GM21381 (cell line): ENCODE data around the gene CRIM1.

Experiments
- ATAC-seq: cut with Tn5 transposase; IDR thresholded peaks from one replicate; pipeline ENCODE4 v1.9.1; 2021; ENCODE audit warnings: mild to moderate bottlenecking, moderate library complexity; ENCODE audit not compliant: unreplicated experiment

CRIM1 gene

DNA sequence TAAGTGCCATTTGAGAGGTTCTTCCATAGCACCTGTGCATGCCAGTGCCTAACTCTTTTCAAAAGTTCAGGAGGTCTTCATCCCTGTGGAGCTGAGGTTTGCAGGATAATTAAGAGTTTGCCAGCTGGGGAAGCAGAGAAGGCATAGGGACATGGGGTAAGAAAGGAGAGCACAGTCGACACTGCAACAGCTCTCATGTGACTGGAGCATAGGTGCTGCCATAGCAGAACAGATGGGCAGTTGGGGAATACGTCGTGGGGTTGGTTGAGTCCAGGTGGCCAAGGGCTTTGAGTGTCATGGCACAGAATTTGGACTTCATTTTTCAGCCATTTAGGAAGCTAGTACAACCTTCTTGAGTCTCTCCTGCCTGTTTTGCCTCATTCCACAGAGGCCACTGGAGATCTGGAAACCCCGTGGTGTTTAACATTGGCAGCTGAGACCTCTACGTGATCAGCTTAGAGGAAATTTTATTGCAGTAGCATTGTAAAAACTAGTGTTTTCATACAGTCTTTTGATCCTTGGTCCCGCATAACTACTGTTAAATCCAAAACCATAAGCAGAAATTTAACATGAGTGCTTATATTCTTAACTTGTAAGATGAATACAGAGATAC is 65.1 kb downstream of the CRIM1 start:
- ATAC-seq: no peak

DNA sequence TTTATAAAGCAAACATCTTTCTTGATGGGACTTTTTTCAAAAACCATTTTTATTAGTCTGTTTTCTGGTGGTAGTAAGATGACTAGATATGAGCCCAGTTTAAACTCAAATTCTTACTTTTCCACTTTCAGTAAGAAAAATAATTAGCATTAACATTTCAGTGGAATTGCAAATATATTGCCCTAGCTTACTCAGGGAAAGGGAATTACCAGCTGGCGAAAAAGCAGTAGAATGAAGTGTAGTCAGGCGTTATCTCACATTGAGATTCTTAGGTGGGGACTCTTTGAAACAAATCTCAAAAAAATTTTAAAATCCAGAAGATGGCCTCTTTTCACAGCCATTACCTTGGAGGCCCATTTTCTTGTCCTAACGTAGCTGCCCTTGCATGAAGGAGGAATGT is 65.8 kb downstream of the CRIM1 start:
- no peak for ATAC-seq

DNA sequence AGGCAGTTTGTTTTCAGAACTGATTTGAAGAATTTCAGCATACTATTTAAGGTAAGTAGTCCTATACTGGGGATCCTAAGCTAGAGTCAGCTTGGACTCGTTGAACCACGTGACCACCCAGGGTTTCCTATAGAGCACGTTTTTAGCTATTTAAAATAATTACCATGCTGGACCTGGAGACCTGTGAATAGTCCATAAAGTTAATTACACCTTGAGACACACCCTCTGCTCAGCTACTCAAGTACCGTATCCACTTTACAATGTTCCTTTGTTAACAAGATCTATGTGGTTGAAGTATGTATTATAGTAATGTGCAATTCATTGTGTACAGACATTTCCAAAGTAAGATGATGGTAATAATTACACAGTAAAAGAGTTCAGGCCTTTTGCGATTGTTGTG is 67.6 kb downstream of the CRIM1 start:
- ATAC-seq: no peak

DNA sequence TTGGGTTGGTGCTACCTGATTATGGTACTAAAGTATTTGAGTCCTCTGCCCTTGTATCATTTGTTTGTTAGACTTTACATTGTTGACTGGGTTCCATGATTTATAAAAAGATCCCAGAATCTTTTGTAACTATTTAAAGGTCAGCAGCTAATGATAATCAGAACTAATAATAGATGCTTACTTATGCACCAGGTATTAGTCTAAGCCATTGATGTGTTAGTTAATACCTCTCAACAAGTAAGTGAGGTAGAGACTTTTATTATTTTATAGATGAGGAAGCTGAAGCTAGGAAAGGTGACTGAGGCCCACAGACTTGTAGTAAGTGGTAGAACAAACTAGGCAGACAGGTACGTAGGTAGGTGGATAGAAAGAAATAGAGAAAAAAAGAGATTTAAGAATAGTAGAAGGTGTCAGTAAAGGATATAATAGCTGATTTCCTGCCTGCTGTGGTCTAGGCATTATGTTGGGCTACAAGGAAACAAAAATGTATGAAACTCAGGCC is 68.1 kb downstream of the CRIM1 start:
- ATAC-seq: no peak

DNA sequence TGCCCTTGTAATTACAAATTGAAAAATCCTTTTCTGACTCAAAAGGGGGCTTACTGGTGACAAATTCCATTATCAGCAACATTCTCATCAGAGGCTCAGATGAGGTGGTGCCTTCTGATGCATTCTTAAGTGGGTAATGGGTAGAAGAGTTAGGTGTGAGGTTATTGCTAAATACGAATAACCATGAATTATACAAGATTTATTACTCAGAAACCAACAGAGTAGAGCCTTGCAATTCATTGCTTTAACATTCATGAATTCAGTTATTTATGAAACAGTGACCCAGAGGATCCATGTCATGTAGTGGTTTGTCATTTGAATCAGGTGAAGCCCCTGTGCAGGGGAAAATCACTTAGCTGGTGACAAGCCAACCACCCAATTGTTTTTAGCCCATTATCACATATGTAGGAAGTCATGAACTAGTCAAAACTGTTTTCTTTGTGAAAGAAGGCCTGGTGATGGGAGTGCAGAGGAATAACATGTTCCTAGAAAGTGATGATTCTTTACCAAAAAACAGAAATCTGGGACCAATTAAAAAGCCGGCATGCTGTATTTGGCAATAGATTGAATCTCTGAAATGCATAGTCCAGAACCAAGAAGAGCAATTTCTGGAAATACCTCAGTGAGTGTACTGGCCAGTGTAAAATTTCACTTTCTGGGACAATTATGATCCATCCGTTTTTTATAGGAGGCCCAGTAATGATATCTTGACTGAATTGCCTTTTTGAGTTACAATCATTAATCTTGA is 70.2 kb downstream of the CRIM1 start:
- no peak for ATAC-seq

DNA sequence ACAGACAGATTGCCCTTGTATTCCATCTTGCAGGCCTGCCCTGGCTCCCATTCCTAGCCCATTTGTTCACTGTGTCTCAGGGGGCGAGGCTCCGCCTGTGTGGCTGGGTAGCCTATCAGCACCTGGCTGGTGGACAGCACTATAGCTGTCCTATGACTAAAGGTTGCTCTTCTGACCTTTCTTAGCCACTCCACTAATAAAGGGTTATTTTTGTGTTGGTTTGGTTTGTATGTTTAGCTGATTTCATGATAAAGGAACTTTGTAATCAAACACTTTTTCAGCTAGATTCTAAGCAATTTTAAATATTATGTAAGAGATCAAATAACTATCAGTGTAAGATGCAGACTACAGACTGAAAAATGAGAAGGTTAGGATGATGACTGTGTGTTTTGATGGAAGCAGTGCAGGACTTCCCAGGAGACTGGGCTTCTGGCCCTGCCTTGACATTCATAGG is 72.2 kb downstream of the CRIM1 start:
- no peak for ATAC-seq

DNA sequence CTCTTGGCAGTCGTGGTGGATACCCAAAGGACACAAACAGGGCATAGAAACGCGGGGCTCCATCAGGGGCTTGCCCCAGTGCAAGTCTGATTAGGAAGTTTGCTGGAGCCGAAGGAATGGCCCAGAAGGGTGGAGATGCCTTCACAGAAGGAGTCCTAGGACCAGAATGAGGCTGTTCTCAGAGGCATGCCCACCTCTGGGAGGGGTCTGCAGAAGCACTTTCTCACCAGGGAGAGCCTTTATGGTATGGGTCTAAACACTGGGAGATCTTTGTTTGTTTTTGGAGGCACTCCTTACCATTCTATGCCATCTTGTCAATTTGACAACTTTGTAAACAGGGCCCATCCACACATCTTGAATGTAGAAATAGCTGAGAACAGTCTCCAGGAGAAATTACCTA is 75.0 kb downstream of the CRIM1 start:
- ATAC-seq: no peak

DNA sequence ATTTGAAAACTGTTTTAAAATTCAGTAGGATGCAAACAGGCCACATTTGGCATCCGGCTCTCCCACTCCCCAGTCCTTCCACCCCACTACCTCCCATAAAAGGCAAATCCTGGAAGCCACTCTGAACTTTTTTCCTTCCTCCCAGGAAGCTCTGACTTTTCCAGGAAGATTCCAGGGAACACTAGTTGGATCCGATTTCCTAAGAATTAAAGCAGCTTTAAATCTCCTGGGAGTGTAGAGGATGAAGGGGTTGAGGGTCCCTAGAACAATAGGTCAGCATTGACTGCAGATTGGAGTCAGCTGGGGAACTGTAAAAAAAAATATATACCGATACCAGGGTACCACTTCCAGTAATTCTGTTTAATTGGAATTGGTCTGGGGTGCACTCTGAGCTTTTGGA is 76.9 kb downstream of the CRIM1 start:
- no peak for ATAC-seq

DNA sequence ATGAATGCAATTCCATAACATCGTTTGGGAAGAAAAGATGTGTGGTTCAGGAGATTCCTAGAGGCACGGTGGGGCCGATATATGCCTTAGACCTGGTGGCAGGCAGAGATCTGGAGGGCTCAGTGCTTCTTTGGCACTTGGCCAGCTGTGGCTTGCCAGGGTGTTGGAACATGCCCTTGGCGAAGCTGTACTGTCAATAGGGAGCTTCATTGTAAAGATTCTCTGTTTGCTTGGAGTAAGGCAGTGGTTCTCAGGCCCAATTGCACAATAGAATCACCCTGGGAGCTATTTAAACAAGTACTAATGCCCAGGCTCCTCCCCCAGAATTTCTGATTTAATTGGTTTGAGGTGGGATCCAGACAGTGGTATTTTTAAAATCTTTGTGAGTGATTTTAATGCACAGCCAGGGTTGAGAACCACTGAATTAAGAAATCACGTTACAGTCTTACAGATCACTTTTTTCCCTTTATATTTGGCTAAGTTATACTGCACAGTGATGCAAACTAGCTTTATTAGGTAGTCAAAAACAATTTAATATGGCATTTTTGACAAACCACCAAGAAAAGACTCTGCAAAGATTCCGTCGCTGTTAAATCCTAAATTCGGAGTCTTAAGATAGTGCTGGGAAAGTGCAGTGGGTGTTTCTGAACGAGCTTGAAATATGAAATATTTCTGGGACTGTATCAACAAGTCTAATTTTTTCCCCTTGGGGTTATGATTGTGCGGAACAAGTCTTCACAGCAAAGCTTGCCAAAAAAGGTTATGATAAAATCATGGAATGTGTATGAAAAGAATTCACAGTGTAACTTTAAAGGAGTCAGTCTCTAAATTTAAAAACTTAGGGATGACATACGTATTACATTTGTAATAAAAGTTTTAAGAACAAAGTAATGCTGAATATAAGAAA is 78.0 kb downstream of the CRIM1 start:
- ATAC-seq: no peak

DNA sequence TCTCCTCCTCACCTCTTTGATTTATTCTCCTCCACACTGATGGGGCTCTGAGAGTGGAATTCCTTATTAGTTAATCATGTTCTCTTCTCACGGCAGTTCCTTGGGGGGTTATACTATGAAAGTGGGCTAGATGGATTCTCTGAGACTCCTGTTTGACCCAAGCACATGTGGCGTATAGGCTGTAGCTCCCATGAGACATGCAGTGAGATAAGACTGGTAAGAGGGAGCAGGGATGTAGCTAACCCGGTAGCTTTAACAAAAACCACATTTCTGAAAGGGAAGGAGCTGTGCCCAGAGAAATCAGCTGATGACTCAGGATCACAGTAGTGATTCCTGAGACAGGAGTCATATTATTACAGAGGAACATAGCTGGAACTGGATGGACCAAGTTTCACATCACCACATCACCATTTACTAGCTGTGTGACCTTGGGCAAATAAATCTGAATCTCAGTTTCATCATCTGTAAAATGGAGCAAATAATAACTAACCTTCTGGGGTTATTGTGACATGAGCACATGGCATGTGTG is 82.9 kb downstream of the CRIM1 start:
- ATAC-seq: no peak

DNA sequence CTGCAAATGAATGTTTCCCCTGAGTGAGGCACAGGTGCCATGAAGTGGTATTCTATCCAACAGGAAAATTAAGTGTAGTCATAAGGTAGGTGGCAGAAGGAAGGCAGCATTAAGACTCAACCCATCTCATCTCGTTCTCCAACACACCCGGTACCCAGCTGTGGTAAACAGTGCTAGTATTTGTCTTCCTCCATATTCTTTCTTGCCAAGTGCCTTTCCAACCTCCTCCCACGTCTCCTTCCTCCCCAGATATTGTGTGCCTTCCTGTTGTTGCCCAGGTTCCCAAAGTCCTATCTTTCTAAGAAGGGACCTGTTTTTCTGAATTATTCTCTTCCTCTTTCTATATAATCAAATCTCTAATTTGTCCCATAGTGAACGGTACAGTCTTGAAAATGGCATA is 83.5 kb downstream of the CRIM1 start:
- ATAC-seq: no peak

DNA sequence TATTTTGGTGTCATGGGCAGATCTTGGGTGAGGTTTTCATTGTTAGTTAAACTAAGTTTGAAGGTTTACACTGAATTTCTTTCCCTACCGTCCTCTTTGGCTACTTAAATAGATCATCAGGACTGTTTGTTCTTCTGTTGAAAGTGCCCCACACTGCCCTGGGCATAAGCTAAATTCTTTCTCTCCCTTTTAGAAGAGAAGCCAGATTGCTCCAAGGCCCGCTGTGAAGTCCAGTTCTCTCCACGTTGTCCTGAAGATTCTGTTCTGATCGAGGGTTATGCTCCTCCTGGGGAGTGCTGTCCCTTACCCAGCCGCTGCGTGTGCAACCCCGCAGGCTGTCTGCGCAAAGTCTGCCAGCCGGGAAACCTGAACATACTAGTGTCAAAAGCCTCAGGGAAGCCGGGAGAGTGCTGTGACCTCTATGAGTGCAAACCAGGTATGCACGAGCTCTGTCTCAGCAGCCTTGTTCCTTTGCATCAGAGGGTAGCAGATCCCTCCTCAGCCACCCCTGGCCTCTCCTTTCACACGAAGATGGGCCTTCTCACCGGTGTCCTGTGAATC is 85.6 kb downstream of the CRIM1 start:
- no peak for ATAC-seq

DNA sequence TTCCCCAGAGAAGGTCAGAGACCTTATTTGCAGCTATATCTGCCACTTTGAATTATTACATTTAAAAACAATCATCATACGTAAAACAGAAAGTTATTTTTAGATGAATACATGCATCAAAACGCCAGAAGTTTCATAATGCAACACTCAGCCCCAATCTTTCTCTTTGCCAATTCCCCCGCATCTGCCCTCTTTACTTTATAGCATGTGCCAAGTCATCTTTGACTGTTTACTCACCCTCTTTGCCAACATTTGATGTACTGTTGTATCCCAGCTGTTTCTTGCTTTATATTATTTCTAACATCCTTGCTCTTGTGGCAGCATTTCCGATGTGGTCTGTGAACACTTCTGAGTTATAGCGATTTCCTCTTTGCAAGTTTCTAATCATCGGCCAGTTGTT is 86.2 kb downstream of the CRIM1 start:
- ATAC-seq: no peak

DNA sequence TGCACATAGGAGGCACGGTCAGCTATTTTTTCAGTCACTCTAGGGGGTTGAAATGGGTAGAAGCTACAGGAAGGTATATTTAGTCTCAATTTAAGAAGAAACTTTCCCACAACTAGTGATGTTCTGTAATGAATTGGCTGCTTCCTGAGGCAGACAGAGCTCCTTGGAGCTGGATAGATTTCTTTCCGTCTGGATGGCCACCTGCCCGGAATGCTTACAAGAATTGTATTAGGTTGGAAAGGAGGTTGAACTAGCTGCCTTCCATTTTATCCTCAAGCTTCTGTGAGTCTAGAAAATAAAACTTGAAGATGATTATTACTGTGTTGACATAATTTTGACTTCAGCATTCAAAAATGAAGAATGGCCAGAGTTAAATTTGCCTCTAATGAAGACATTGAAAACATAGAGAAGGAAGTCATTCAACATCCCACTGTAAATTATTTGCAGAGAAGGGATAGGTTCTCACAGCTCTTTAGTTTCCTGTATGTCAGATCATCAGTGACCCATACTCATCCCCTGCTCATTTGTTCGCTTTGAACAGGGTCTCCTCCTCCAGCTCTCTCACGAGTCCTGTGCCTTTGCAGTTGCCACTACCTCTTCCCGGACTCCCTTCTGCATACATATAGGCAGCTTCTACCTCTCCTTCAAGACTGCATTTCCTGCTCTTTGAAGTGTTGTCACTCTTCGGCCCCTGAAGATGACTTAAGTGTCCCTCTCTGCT is 88.8 kb downstream of the CRIM1 start:
- ATAC-seq: no peak

DNA sequence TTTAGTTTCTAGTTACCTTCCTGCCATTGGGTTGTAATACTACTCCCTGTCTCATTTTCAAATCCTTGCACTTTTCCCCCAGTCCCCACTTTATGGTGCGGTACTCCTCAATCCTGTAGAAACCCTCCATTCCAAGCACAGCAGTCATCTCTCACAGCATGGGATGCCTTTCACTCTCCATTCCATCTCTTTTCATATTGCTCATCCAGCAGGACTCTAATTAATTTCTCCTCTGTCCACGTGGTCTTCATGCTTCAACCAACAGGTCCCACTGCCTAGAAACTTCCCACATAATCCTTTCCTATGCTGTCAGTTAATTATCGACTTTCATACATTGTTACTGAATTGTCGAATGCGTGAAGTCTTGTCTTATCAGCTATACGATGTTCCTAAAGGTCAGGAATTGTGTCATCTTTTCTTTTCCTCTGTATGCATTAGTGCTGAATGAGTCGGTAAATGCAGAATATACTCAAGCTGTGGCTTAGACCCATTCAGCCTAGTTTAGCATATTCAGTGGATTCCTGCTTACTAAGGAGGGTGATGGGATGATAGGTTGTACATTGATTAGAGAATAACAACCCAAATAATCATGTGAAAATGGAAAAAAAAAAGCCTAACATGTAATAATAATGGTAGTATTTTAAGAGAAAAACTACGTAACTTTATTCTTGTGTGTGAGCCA is 89.7 kb downstream of the CRIM1 start:
- no peak for ATAC-seq

DNA sequence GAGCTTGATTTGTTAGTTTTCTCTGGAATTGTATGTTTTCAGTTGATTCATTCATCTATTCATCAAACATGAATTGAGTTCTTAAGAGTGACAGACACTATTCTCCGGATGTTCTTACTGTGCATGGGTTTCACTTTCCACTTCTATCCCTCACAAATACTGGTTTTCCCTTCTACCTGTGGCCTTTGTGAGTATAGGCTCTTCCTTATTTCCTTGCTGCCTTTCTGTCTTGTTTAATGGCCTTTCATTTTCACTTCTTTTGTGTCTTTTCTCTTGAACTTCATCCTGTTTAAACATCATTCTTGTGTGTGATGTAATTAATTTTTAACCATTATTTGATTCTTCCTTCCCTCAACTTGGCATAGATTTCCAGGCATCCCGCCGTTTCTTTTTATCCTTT is 90.7 kb downstream of the CRIM1 start:
- no peak for ATAC-seq

DNA sequence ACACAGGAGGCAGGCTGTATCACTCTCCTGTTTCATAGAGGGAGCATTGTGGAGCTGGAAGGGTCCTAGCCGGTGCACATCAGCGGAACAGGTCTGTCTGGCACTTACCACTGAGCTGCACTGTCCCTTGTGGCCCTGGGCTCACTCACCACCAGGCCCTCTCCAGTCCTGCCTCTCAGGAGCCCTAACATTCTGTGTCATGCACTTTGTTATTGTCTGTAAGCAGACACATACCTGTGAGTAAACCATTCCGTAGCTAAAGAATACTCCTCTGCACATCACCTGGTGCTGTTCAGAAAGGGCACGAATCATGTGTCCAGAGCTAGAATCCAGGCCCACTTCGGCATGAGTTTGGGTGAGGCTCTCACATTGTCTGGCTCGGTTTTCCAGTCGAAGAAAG is 93.6 kb downstream of the CRIM1 start:
- no peak for ATAC-seq

DNA sequence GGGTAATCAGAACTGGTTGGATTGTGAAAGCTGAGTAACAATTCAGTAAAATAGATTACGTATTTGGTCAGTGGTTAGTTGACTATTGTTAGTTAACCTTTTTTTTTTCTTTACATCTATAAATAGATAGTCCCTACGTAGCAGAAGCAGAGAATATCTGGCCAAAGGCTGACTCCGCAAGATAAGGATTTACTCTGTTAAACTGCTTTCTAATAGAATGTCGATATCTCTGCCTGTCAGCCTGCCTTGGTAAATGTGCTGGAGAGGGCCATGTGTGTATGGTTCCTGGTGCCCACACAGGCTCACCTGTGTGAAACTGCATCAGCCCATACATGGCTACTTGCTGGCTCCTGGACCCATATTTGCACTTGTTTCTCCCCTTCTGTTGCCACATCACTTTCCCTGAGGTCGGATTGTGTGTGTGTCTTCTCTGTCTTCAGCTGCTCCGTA is 94.4 kb downstream of the CRIM1 start:
- no peak for ATAC-seq

DNA sequence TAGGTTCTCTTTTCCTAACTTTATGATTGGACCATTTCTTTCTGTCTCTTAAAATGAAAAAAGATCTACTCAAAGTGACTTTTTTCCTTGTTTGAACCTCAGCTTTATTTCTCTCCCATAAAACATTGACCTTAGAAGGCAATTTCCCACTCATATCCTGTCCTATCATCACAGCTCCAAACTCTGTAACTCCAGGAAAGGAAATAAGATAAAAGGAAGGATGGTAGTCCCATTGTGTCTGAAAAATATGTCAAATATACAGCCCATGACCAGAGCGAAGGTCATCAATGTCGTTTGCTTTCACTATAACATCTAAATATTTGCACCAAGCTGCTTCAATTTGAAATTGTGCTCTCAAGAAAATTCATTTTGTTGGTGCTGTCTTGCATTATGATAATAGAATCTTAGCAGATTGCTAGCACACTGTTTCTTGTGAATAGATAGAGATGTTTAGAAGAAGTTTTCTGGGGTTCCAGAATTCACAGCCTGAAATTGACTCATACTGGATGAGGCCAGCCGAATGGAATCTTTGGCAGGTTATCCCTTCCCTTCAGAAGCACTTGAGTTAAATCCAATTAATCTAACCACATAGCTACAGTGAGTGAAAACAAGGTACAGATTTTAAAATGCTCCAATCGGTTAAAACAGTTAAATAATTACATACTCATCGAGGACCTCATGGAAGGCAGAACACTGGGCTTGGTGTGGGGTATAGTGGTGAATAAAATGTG is 95.1 kb downstream of the CRIM1 start:
- ATAC-seq: no peak
